Measurements from ENCODE around the gene PLXNA1. TPM values are rescaled to one million over a fixed set of nuclear protein-coding genes. Genes with fewer than 3 reads are reported as not detected.

Gene PLXNA1
- total and polyA plus RNA-seq, 4 donors = 0.92 to 8.3 (median 4.4) TPM

- TF ChIP-seq FOXA2 (IDR thresholded peaks at IDR 0.05) = no peak
- no peak for TF ChIP-seq EGR1 (IDR thresholded peaks at IDR 0.05; ENCODE audit: low read depth in 2 of 2)
- no peak for TF ChIP-seq YY1 (IDR thresholded peaks at IDR 0.05)
- TF ChIP-seq GABPA (IDR thresholded peaks at IDR 0.05 in 1 of 2, conservative IDR thresholded peaks at IDR 0.05 in 1 of 2) = no peak
- TF ChIP-seq, protein P1, sequence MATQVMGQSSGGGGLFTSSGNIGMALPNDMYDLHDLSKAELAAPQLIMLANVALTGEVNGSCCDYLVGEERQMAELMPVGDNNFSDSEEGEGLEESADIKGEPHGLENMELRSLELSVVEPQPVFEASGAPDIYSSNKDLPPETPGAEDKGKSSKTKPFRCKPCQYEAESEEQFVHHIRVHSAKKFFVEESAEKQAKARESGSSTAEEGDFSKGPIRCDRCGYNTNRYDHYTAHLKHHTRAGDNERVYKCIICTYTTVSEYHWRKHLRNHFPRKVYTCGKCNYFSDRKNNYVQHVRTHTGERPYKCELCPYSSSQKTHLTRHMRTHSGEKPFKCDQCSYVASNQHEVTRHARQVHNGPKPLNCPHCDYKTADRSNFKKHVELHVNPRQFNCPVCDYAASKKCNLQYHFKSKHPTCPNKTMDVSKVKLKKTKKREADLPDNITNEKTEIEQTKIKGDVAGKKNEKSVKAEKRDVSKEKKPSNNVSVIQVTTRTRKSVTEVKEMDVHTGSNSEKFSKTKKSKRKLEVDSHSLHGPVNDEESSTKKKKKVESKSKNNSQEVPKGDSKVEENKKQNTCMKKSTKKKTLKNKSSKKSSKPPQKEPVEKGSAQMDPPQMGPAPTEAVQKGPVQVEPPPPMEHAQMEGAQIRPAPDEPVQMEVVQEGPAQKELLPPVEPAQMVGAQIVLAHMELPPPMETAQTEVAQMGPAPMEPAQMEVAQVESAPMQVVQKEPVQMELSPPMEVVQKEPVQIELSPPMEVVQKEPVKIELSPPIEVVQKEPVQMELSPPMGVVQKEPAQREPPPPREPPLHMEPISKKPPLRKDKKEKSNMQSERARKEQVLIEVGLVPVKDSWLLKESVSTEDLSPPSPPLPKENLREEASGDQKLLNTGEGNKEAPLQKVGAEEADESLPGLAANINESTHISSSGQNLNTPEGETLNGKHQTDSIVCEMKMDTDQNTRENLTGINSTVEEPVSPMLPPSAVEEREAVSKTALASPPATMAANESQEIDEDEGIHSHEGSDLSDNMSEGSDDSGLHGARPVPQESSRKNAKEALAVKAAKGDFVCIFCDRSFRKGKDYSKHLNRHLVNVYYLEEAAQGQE (IDR thresholded peaks at IDR 0.05) = no peak
- TF ChIP-seq, protein P2, sequence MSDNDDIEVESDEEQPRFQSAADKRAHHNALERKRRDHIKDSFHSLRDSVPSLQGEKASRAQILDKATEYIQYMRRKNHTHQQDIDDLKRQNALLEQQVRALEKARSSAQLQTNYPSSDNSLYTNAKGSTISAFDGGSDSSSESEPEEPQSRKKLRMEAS (IDR thresholded peaks at IDR 0.05) = no peak
- TF ChIP-seq RAD21 (IDR thresholded peaks at IDR 0.05) = no peak
- no peak for TF ChIP-seq JUND (IDR thresholded peaks at IDR 0.05)
- no peak for TF ChIP-seq HNF4A (conservative IDR thresholded peaks at IDR 0.05)
- no peak for TF ChIP-seq HNF4G (IDR thresholded peaks at IDR 0.05)
- no peak for TF ChIP-seq ZBTB33 (IDR thresholded peaks at IDR 0.05)
- TF ChIP-seq, protein P3, sequence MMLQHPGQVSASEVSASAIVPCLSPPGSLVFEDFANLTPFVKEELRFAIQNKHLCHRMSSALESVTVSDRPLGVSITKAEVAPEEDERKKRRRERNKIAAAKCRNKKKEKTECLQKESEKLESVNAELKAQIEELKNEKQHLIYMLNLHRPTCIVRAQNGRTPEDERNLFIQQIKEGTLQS (IDR thresholded peaks at IDR 0.05) = no peak
- no peak for TF ChIP-seq SP1 (IDR thresholded peaks at IDR 0.05)
- no peak for TF ChIP-seq CTCF (IDR thresholded peaks at IDR 0.05; ENCODE audit: low read depth, low read length, missing input control)
- TF ChIP-seq FOXA1 (IDR thresholded peaks at IDR 0.05) = no peak
- no peak for TF ChIP-seq RXRA (IDR thresholded peaks at IDR 0.05)
- Histone ChIP-seq H3K9me3 (ENCODE audit: control insufficient read depth in 4 of 4, low read length in 3 of 4) (no peaks in the 10 kb centered on the region), H3K9ac (ENCODE audit: low read depth in 1 of 2, low read length in 2 of 2) (no peak overlapping the region), H3K36me3 (ENCODE audit: control insufficient read depth in 4 of 4, insufficient read depth in 3 of 4, low read depth in 1 of 4, low read length in 3 of 4) (peaks cover 0 to 14% (median under 1%) of the 10 kb centered on the region in 4 donors), H3K27ac (ENCODE audit: low read depth in 1 of 2, low read length in 2 of 2) (no peak overlapping the region), H3K4me1 (ENCODE audit: control insufficient read depth in 4 of 4, insufficient read depth in 4 of 4, low read length in 3 of 4) (no peaks in the 10 kb centered on the region), H3K4me3 (ENCODE audit: low read depth in 1 of 3, low read length in 3 of 3) (no peak overlapping the region), H3K27me3 (ENCODE audit: control insufficient read depth in 4 of 4, insufficient read depth in 4 of 4, low read length in 3 of 4) (no peaks in the 10 kb centered on the region)
- no peak for DNase-seq (ENCODE audit: low spot score)
- WGBS = 95% methylated on average over 9 of the region's 9 CpGs
Observed at GRCh38 chr3:126993436-126993835, 10.5 kb downstream of the PLXNA1 start.
